Measurements from ENCODE around the gene BID.
"Not testable (repeated sequence)": the region's sequence is repeated elsewhere in the genome, so short reads cannot be mapped to it uniquely, and the experiment has no call there.

BID gene

DNA sequence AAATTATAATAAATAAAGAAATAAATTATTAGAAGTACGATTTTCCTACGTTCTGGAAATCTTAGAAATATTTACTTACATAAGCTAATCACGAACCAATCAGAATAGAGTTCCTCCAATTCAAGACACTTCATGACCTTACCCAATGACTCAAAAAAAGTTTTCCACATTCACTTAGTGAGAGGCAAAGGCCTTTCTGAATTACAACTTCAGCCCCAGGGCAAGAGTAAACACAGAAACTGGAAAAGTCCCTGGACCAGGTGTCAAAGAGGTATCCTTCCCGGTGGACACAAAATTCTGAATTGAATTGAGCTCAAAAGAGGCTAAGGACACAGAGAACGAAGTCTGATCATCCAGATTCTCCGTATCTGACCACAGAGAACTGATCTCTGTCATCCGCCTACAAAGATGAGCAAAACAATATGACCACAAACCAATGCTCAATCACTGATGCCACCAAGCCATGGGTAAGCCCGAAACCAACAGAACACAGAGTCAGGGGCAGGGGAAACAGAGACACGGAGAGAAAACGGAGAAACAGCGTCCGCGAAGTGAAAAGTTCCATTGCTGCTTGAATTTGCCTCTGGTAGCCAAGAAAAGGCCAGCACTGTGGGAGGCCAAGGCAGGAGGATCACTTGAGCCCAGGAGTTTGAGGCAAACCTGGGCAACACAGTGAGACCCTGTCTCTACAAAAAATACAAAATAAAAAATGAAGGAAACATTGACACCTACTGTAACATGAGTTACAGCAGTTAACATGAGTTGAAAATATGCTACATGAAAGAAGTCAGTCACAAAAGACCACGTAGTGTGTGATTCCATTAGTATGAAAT is 6.8 kb downstream of the BID start:
- DNase-seq = no peak

DNA sequence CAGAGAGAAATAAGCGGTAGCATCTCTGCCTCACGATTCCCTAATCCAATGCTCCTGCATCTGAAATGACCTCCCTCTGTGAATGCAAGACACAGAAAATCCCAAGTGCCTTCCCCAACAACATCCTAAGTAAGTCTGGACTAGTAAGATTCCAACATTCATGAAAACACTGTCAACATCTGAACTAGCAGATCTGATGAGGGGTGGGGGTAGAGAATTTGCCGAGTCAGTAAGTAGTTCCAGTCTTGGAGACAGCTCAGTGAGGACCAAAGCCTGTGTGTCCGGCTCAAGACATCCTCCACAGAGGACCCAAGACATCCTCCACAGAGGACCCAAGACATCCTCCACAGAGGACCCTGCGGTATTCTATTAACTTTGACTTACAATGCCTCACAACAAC is 9.4 kb downstream of the BID start:
- DNase-seq = not testable (repeated sequence)

DNA sequence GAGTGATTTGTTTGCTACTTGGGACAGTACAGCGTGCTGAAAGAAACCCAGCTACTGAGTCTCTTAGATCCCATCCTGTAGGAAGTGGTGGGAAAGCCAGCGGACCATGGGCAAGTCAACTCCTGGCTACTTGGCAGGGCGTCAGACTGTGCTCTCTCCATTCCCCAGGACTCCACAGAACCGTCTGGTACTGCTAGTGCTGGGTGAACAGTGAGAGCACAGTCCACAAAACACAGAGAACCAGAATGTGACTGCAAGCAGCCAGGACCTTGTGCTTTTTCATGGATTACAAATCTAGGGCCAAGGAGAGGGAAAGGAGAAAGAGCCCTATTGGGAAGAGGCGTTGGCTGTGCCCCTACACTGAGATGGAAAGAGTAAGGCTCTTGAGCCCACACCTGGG is 10.2 kb downstream of the BID start:
- DNase-seq = no peak

DNA sequence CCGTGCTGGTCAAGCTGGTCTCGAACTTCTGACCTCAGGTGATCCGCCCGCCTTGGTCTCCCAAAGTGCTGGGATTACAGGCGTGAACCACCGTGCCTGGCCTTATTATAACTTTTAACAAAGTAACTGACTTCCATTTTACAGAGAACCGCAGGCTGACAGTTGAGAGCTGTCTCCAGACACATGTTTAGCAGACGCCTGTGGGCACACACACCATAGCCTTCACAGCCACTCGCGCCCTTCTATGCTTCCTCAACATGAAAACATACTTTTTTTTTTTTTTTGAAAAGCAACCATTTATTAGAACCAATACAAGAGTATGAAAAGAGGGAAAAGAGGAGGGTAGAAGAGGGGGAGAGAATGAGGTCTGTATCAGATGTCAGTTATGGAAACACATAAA is 10.8 kb downstream of the BID start:
- not testable (repeated sequence) for DNase-seq

DNA sequence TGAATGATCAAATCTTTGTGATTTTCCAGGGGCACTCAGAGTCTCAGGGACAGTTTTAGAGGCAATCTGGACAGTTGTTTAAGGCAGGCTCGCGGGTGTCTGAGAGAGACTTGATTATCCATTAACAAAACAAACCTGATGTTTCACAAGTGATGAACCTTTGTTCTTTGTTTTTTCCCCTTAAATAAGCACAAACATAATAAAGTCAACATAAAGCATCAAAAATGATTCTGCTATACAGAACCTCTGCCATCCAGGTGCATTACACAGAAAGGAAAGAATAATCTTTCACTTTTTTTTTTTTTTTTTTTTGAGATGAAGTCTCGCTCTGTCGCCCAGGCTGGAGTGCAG is 13.2 kb downstream of the BID start:
- DNase-seq = no peak

DNA sequence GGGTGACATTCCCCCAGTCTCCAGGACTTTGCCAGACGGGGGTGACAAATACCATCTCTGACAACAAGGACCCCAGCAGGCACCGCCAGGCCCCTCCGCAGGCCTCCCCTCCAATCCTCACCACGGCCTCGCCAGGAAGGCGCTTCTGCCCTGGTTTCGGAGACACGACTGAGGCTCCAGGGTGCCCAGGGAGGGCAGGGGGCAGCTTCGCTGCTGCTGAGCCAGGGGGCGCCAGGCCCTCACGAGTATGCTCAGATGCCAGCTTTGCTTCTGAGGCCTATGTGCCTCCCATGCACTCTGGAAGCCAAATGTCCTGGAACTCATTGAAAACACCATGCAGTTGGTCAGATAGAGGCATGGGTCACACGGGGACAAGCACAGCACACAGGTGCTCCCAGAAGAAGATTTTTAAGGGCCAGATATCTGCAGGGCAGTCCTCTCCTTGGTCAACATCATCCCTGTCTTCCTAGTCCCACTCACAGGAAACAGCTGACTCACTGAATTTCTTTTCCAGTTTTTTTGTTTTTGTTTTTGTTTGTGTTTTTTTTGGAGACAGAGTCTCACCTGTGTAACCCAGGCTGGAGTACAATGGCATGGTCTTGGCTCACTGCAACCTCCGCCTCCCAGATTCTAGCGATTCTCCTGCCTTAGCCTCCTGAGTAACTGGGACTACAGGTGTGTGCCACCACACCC is 19.9 kb downstream of the BID start:
- DNase-seq = peak in 1 of 2 experiments; percentile 10

DNA sequence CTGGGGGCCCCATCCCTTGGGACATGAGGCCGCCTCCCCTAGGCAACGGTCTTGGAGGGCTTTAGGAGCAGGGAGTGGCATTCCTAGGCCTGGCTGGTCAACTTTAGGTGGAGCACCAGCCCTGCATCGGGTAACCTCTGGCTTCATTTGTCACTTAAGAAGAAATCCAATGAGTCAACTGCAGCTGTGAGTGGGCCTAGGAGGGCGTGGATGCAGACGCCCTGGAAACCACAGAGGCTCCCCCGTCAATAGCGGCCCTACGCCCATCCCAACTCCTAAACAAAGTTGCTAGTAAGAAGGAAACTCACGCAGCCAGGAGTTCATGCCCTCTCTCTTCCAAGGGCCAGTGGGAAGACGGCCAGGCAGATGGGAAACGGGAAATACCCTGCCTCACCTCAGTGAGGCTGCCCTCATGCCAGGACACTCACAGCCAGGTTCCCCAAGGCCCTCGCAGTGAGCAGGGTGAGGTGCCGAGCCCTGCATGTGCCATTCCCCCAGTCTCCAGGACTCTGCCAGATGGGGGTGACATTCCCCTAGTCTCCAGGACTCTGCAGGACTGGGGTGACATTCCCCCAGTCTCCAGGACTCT is 20.8 kb downstream of the BID start:
- DNase-seq = no peak

DNA sequence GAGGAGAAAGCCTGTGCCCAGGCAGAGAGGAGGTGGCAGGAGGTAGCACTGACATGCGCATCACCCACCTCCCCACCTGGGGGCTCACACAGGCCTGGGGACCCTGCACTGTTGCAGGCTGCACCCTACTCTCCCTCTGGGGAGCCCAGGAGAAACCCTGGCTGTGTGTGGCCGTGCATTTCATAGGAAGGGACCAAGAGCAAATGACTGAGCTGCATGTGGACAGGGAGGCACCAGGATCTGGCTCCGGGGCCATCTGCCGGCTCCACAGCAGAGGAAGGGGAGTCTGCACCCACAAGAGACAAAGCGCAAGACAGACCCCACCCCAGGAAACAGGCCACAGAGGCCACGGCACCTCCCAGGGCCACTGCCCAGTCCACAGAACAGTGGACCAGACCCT is 22.7 kb downstream of the BID start:
- no peak for DNase-seq

DNA sequence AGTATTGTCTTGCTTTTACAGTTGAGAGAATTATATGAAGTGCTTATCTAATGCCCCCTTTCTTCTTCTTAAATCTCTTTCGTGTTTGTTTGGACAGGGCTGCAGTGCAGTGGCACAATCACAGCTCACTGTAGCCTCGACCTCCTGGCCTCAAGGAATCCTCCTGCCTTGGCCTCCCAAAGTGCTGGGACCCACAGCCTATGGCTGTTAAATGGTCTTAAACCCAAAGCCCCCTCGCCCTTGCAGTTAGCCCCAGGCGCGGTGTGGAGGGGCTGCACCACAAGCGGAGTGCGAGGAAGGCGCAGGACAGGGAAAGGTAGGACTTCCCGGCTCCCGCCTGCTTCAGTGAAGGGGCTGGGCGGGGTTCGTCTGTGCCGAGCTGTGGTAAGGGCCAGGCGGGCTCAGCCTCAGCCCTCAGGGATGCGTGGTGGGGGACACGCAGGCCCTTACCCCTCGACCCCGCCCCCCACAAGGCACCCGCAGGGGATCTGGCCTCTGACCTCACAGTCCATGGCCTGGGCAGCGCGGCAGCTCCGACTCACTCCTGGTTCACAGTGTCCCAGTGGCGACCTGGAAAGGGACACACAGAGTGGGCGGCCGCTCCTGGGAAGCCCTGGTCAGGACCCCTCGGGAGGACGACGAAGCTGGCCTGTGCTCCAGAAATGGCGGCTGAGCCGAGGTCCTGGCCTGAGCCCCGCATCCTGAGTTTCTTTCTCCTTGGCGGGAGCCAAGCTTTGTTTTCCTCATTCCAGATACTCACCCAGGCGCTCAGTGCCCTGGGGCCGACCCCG is 24.5 kb downstream of the BID start:
- DNase-seq = no peak

DNA sequence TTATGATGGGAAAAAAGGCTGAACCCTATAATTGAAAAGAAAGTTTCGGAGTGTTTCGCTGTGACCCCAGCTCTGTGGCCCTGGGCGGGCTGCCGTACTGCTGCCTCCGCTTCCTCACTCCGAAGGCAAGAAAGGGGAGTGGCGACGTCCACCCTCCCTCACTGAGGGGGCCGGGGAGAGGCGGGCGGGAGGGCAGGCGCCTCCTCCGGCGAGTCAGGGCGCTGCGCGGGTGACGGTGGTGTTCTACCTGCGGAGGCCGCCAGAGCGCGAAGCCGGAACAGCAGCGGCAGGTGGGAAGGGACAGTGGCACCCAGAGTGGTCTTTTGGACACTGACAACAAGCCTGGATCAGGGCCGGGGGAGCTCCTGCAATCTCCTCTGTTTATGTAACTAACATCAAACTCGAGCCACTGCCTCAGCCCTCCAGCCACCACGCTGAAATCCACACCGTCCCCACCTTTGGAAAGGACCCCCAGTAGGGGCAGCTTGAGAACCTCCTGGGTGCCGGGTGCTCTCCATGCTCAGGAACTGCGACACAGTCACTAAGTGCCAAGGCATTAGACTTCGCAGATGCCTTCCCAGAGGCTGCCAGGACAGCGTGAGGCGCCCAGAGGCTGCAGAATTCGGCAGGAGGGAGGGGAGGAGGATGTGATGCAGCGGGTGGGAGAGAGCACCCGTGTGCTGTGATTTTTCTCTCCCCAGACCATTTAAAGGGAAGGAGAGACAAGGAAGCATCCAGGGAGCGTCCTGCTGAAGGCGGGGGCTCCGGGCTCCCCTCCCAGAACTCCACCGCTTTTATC is 25.5 kb downstream of the BID start:
- DNase-seq = no peak

DNA sequence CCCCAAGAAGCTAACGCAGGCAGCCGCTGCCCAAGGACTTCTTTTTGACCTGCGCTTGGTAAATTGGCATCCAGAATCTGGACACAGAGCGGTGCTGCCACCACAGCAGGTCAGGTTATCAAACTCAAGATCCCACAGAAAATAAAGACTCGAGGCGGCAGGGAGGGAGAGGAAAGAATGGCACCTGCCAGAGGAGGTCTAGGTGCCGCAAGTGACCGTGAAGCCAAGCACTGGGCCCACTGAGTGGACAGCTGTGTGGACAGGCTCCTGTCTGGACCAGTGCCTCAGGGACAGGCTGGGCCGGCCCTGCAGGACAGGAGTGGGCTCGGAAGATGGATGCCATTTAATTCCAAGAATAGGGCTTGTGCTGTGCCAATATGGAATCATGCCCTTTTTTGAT is 27.4 kb downstream of the BID start:
- DNase-seq = no peak

DNA sequence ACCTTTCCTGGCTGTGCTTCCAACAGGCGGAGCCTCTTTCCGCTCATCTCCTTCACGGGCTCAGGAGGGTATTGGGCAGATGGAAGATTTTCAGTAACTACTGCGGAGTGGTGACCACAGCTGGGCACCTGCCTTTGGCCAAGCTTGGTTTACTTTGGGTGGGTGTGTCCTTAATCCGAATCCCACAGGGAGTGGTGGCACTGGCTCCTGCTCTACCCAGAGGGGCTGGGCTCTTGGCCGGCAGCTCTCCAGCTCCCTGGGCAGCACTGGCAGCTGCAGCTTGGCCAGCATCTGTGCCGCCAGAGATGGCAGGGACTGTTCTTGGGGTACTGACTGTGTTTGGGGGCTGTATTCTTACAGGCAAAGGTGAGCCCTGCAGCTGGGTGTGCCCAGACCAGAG is 29.8 kb downstream of the BID start:
- DNase-seq = no peak

DNA sequence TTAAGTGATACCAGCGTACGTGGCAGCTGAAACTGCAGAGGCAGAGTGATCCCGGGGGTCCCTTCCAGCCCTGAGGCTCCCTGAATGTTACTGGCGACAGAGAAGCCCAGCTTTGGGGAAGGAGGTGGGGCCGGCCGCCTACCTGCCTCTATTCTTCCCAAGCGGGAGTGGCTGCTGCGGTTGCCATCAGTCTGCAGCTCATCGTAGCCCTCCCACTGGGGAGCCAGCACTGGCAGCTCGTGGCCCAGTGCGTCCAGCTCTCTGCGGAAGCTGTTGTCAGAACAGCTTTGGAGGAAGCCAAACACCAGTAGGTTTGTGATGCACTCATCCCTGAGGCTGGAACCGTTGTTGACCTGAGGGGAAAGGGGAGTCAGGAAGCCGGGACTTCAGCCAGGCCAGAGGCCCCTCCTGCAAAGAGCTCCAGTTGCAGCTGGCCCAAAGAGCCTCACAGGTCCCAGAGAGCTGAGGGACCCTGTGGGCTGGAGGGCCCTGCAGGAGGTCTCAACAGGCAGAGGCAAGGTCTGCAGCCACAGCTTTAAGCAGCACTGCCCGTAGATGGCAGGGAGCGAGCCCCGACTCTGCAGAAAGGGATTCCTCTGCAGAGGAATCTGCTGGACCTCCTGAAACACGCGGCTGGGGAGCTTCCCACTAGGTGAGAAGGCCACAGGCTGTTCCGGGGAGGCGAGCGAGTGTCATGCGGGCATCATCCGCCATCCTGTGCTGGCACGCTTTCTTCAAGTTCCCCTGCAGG is 30.4 kb downstream of the BID start:
- no peak for DNase-seq

DNA sequence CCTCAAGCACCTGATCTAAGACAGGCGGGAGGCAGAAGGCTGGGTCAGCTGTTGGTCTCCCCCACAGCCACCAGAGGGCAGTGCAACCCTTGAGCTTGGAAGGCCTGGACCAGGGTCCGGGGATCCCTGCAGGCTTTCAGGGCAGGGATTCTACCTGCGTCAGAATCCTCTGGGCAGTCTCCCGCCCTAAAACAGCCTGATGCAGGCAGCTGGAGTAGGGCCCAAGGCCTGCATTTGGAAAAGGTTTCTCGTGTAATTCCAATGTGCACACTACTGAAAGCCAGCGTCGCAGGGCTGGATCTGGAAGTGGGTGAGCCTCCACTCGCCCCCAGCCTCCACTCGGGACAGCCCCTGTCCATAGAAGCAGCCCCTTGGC is 31.8 kb downstream of the BID start:
- peak; percentile 4 to 17 for DNase-seq

DNA sequence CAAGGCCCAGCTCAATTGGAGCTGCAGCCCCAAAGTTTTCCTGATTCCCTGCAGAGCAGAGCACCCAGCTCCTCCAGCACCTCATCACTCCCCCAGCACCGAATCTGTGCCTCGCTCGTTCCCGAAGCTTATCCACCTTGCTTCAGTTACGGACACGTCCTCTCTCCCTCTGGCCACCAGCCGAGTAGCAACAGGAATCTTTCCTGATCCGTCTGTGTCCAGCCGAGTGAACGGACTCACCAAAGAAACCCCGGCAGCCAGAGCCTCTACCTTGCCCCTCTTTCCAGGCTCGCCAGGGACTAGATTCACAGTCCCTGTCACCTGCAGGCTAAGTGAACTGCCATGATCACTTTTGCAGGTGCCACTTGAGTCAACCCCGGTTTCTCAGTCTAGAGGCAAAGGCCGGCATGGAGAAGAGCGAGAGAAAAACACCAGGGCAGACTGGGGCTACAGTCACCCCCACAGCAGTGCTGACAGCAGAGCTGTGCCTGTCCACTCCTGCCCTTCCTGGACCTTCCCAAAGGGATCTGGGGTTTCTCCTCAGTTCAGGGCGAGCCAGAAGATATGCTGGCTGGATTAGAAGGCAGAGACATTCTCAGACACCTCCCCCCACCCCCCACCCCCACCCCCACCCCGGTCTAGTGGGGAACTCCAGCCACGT is 32.3 kb downstream of the BID start:
- no peak for DNase-seq

DNA sequence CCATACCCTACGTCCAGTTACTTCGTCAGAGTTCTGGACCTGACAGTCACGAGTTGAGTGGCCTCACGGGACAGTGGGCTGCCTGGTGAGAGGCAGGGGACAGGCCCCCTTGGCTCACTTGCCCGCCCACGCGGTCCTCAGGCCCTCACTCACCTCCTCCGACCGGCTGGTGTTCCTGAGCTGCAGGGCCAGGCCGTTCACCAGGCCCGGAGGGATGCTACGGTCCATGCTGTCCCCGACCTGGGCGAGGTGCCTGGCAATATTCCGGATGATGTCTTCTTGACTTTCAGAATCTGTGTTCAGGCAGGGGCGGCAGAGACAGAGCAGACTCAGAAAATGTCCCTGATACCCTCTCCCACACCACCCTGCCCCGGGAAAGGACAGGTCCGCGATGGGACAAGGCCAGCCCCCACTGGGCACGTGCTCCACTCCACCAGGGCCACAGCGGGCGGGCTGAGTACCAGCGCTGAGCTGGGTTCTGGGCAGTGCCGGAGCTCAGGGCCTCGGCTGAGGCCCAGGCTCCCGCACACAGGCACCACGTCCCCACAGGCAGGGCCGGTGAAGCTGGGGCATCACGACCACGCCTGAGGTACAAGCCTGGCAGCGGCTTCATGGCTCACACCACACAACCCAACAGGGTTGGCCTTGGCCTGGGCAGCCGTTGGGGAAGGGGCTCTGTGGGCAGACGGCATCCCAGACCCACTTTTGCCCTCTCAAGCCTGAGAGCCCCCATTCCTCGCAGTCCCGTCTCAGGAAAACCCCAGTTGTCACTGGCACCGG is 34.9 kb downstream of the BID start:
- DNase-seq = no peak

DNA sequence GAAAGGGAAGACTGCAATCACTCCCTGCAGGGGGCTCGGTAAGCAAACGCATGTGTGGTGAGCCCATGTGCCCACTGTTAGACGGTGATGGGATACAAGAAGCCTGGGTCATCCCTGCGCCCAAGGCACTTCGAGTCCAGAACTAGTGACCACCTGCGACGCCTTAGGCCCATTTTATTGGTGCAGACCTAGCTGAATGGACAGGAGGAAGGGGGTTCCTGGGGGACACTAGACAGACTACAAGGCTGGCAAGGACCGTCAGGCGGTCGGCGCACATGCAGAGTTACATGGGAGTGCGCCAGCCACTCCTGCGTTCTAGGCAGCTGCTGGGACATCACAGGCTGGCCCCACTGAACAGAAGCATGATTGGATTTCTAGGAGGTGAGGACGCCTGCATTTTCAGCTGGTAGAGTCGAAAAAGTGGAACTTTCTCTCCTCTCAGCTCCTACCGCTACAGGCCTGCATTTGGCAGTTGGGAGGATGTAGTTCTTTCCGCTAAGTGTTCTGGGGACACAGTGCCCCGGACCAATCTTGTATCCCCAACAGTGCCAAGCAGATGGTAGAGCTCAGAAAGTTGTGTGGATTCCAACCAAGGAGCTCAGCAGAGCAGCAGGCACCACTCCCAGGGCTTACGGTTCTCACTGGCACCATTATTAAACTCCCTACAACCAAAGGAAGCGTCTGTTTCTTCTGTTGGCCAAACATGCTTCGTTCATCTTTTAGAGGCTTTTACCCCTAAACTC is 35.7 kb downstream of the BID start:
- DNase-seq = no peak

DNA sequence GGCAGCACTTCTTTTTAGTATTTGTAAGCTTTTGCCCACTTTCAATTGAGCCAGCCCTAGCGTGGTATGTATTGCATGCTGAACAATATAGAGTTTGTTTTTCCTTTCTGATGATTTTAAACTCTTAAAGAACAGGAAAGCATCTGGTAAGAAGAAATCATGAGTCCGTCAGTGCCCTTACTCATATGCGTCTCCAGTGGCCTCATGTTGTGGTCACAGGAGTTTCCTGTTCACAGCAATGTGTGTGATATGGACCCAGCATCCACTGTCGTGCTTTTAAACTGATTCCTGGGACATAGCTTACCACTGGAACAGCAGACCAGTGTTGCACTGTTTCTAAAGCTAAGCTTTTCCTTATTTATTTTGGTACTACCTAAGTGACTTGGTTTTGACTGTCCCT is 40.1 kb downstream of the BID start:
- no peak for DNase-seq

DNA sequence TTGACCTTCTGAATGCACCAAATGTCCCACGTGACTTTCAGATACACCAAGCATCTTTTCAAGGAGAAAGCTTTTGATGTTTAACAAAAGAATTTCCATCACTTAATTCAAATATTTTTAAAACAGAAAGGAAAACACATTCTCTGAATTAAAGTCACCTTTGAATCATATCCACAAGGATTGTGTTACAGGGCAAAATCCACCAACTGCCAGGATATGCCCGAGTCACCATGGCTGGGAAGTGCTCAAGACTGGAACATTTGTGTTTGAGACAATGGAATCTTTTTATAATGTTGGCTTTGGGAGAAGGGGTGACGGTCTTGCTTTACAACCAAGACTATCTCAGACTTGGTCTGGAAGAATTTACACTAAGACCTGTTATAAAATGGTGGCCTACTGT is 40.8 kb downstream of the BID start:
- no peak for DNase-seq
